Measurements from ENCODE around the gene NPC1L1. TPM values are rescaled to one million over a fixed set of nuclear protein-coding genes. Genes with fewer than 3 reads are reported as not detected.

NPC1L1 gene
- total and polyA plus RNA-seq, 2 experiments from 2014 or later, result not detected

DNA sequence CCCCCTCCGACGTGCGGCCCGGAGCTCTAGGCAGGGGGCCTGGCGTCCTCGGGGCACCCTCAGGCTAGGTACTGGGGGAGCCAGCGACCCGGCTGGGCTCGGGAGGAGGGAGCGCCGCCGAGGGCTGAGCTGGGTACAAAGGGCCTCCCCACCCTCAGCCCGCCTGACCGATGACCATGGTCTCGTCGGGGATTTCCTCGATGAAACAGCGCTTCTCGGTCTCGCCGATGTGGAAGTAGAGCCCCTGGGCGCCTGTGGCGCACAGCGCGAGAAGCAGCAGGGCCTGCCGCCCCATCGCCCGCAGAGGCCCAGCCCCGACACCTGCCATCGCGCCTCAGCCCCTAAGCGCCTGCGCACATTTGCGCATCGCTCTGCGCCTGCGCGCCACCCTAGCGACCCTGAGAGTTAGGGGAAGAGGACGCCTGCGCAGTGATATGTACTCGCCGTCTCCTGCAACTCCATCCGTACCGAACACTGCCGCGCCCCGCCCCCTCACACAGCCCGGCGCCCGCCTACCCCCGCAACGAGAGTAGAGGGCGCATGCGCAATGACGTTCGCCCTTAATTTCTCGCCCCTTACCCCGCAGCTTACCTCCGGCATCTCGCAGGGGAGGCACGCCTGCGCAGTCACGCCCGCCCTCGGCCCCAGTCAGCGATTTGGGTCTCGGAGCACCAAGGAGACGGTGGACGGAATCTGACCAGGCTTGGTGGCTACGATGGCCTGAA lies 40.9 kb upstream of the NPC1L1 start, which contains the start of gene TMED4:
TSS of gene TMED4 (minus strand) at position 353 of the 725 bp plus-strand sequence. CDS start at position 328, 25 bp downstream.
- DNase-seq (ENCODE audit: low read depth in 1 of 2, low spot score in 1 of 2), result peak; percentile 99
- Histone ChIP-seq H3K4me1 (ENCODE audit: low read depth) (peaks cover 6% of the 10 kb centered on the region), H3K4me3 (peak within 1 kb of the TSS; percentile 55), H3K27me3 (no peaks in the 10 kb centered on the region), H3K9me3 (ENCODE audit: low read depth) (no peaks in the 10 kb centered on the region), H3K36me3 (peaks cover 21% of the 10 kb centered on the region), H3K27ac (peak within 1 kb of the TSS; percentile 95)
- TF ChIP-seq, protein P1, sequence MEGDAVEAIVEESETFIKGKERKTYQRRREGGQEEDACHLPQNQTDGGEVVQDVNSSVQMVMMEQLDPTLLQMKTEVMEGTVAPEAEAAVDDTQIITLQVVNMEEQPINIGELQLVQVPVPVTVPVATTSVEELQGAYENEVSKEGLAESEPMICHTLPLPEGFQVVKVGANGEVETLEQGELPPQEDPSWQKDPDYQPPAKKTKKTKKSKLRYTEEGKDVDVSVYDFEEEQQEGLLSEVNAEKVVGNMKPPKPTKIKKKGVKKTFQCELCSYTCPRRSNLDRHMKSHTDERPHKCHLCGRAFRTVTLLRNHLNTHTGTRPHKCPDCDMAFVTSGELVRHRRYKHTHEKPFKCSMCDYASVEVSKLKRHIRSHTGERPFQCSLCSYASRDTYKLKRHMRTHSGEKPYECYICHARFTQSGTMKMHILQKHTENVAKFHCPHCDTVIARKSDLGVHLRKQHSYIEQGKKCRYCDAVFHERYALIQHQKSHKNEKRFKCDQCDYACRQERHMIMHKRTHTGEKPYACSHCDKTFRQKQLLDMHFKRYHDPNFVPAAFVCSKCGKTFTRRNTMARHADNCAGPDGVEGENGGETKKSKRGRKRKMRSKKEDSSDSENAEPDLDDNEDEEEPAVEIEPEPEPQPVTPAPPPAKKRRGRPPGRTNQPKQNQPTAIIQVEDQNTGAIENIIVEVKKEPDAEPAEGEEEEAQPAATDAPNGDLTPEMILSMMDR (IDR thresholded peaks at IDR 0.05; ENCODE audit: low read depth, low read length), result no peak

DNA sequence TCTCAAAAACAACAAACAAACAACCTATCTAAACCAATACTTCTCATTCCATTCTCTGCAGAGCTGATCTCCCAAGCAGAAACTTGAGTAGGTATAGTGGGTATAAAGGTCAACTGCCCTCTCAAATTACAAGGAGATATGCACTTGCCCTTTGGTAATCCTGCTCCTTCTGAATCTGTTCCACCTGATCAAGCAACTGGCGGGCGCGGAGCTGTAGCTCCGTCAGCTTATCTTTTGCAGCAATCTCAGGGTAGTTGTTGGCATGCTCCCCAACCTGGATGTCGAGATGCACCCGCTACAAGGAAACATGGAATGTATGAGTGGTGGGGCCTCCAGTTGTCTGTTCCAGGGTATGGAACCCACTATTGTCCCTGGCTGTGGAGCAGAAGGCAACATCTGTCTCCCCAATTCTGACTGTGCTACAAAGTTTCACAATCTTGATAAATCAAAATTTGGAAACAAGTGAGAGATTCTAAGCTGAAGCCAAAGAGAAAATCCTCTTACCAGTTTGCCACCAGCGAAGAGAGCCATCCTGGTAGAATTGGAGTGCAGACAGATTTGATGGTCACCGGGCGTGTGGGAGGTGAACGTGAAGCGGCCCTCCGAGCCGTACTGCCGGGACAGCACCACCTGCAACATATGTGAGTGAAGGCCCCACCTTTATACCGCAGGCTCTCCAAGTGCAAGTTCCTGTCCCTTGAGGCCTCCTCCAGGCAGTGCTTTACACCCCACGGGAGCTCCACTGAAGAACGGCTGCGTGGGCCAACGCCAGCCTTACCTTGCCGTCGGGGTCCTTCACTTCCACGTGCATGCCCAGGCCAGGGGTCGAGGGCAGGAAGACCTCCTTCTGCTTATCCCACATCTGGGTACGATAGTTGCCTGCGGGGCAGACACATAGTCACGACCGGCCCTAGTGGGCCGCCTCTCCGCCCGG lies 40.1 kb upstream of the NPC1L1 start:
- peak overlapping the region; percentile 88 for H3K27ac ChIP-seq
- peaks cover 22% of the 10 kb centered on the region for H3K36me3 ChIP-seq
- TF ChIP-seq, protein P1 (IDR thresholded peaks at IDR 0.05; ENCODE audit: low read depth, low read length), result no peak
- DNase-seq (ENCODE audit: low read depth in 1 of 2, low spot score in 1 of 2), result peak in 1 of 2 donors; percentile 14
- H3K4me3 ChIP-seq, result peak overlapping the region; percentile 55
- peaks cover 6% of the 10 kb centered on the region for H3K4me1 ChIP-seq (ENCODE audit: low read depth)
- no peaks in the 10 kb centered on the region for H3K27me3 ChIP-seq
- H3K9me3 ChIP-seq (ENCODE audit: low read depth), result no peaks in the 10 kb centered on the region

DNA sequence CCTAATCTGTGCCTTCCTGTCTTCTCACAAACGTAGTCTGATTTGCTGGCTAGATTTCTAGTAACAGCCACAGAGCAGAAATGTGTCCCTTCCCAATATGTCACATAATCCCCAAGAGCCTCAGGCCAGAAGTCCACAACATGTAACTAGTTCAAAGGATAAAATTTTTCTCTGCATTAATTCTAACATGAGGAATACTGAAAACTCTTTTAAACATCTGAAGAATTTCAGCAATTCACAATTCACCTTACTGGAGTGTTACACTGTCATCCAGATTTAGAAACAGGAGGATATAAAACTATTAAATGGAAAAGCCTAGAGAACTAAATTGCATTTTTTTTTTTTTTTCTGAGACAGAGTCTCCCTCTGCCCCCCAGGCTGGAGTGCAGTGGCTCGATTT lies 35.1 kb upstream of the NPC1L1 start:
- Histone ChIP-seq H3K4me3 (no peak overlapping the region), H3K27ac (peak overlapping the region; percentile 50), H3K27me3 (no peaks in the 10 kb centered on the region), H3K36me3 (peaks cover 43% of the 10 kb centered on the region), H3K4me1 (ENCODE audit: low read depth) (peaks cover 18% of the 10 kb centered on the region), H3K9me3 (ENCODE audit: low read depth) (no peaks in the 10 kb centered on the region)
- no peak for DNase-seq (ENCODE audit: low read depth in 1 of 2, low spot score in 1 of 2)
- TF ChIP-seq, protein P1 (IDR thresholded peaks at IDR 0.05; ENCODE audit: low read depth, low read length), result no peak

DNA sequence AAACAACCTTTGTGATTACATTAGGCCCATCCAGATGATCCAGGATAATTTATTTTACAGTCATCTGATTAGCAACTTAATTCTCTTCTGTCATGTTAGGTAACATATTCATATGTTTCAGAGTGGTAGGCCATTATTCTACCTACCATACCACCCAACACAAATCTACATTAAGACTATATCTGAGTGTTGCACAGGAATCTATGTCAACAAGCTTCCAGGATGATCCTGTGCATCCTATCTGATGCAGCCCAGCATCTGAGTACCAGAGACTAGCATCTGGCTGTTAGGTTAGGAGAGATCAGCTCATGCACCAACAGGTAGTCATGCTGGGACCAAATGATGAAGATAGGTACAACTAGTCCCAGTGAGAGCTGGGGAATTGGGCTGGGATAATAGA lies 33.9 kb upstream of the NPC1L1 start:
- no peaks in the 10 kb centered on the region for H3K27me3 ChIP-seq
- no peak for DNase-seq (ENCODE audit: low read depth in 1 of 2, low spot score in 1 of 2)
- H3K4me1 ChIP-seq (ENCODE audit: low read depth), result peaks cover 12% of the 10 kb centered on the region
- no peaks in the 10 kb centered on the region for H3K9me3 ChIP-seq (ENCODE audit: low read depth)
- peaks cover 51% of the 10 kb centered on the region for H3K36me3 ChIP-seq
- no peak overlapping the region for H3K4me3 ChIP-seq
- TF ChIP-seq, protein P1 (IDR thresholded peaks at IDR 0.05; ENCODE audit: low read depth, low read length), result no peak
- H3K27ac ChIP-seq, result peak overlapping the region; percentile 90

DNA sequence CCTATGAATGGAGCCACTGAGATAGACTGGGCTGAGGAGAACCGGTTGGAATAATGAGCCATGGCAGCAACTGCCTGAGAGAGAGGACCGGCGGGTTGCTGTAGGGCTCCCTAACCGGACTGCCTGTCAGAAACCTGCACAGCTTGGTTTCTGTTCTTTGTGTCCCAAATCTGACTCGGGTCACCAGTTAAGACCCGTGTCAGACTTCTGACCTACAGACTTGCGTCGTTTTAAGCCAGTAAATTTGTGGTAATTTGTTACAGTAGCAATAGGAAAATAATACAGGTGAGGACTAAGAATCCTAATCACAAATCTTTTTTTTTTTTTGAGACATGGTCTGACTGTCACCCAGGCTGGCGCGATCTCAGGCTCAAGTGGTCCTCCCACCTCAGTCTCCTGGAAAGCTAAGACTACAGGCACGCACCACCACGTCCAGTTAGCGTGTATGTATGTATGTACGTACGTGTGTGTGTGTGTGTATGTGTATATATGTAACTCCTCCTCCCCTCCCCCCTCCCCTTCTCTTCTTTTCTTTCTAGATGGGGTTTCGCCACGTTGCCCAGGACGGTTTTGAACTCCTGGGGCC lies 33.2 kb upstream of the NPC1L1 start:
- H3K36me3 ChIP-seq, result peaks cover 52% of the 10 kb centered on the region

More for the DNA sequence above, 33.2 kb upstream of the NPC1L1 start:
- Histone ChIP-seq H3K9me3 (ENCODE audit: low read depth) (no peaks in the 10 kb centered on the region), H3K27me3 (no peaks in the 10 kb centered on the region), H3K4me3 (peak overlapping the region; percentile 76), H3K4me1 (ENCODE audit: low read depth) (peaks cover 12% of the 10 kb centered on the region), H3K27ac (peak overlapping the region; percentile 90)
- no peak for DNase-seq (ENCODE audit: low read depth in 1 of 2, low spot score in 1 of 2)
- TF ChIP-seq, protein P1 (IDR thresholded peaks at IDR 0.05; ENCODE audit: low read depth, low read length), result no peak
